SK-N-SH (cell line): ENCODE measurements around the gene PDIK1L. TPM values are rescaled to one million over a fixed set of nuclear protein-coding genes. Genes with fewer than 3 reads are reported as not detected.

Experiments
- CTCF ChIA-PET: fragments of 300-600, 350-600 bp; formaldehyde crosslinking; extraction: SDS; loops from one replicate; lab custom pipeline; 2021; lab: Yijun Ruan, JAX
- POLR2A ChIA-PET: fragments of 350-600 bp; sonication (Branson Sonifier 250); formaldehyde crosslinking; extraction: SDS; loops from one replicate; lab custom pipeline; 2020; ENCODE audit warnings: antibody characterized with exemption, inconsistent platforms; lab: Yijun Ruan, JAX
- DNase-seq: peaks from one replicate; pipeline ENCODE4 v3.0.0; 2012
- H2AFZ ChIP-seq: fragments of 200-600 bp; sonication (generic); 2 replicates; pipeline ENCODE4 v1.8.1; 2016; ENCODE audit warnings: antibody characterized with exemption, mild to moderate bottlenecking, low read depth
- H3F3A ChIP-seq: fragments of 200-600 bp; sonication (generic); replicated peaks from 2 replicates; pipeline ENCODE3; 2016; ENCODE audit warnings: antibody characterized with exemption, mild to moderate bottlenecking; ENCODE audit not compliant: insufficient read depth
- H3K27ac ChIP-seq, 2 experiments: fragments of 200-500 bp in 1 of 2; fragments of 200-600 bp in 1 of 2; sonication (Bioruptor generic) in 1 of 2; sonication (generic), shearing (Covaris generic) in 1 of 2; 2 replicates each; pipeline versions ENCODE4 v1.5.1 to v1.6.1; 2014 to 2016; ENCODE audit warnings: low read depth in 2 of 2, inconsistent platforms in 1 of 2, low read length in 1 of 2, mild to moderate bottlenecking in 1 of 2, mixed read lengths in 1 of 2
- H3K27me3 ChIP-seq: fragments of 200-600 bp; sonication (generic), shearing (Covaris generic); 2 replicates; pipeline ENCODE4 v1.6.1; 2016; ENCODE audit warnings: mixed run types; ENCODE audit not compliant: insufficient read depth
- H3K36me3 ChIP-seq, 2 experiments: fragments of 200-500 bp in 1 of 2; fragments of 200-600 bp in 1 of 2; sonication (Bioruptor generic) in 1 of 2; sonication (generic) in 1 of 2; replicated peaks in 1 of 2; 2 replicates each; pipeline versions ENCODE3 to v1.5.1; 2014 to 2016; ENCODE audit warnings: low read length in 1 of 2, mild to moderate bottlenecking in 1 of 2; ENCODE audit not compliant: insufficient read depth in 2 of 2, control insufficient read depth in 1 of 2
- H3K4me1 ChIP-seq, 2 experiments: fragments of 200-500 bp in 1 of 2; fragments of 200-600 bp in 1 of 2; sonication (Bioruptor generic) in 1 of 2; sonication (generic), shearing (Covaris generic) in 1 of 2; 2 replicates each; pipeline versions ENCODE4 v1.5.1 to v1.6.1; 2014 to 2016; ENCODE audit warnings: low read depth in 1 of 2, low read length in 1 of 2, mixed run types in 1 of 2; ENCODE audit not compliant: insufficient read depth in 2 of 2, control insufficient read depth in 1 of 2
- H3K4me2 ChIP-seq: fragments of 200-600 bp; sonication (generic), shearing (Covaris generic); 2 replicates; pipeline ENCODE4 v1.6.1; 2017; ENCODE audit warnings: mixed run types
- H3K4me3 ChIP-seq, 2 experiments: fragments of 200-500 bp in 1 of 2; fragments of 200-600 bp in 1 of 2; sonication (Bioruptor generic) in 1 of 2; sonication (generic), shearing (Covaris generic) in 1 of 2; 2 replicates each; pipeline versions ENCODE4 v1.5.1 to v1.8.1; 2014 to 2016; ENCODE audit warnings: low read depth in 2 of 2, inconsistent platforms in 1 of 2, low read length in 1 of 2, mild to moderate bottlenecking in 1 of 2, mixed read lengths in 1 of 2, moderate library complexity in 1 of 2
- H3K79me2 ChIP-seq: fragments of 200-600 bp; sonication (generic); 2 replicates; pipeline ENCODE4 v1.8.1; 2017; ENCODE audit warnings: mild to moderate bottlenecking; ENCODE audit not compliant: insufficient read depth
- H3K9ac ChIP-seq: fragments of 200-600 bp; sonication (generic); 2 replicates; pipeline ENCODE4 v1.6.1; 2017; ENCODE audit warnings: mixed run types
- H3K9me2 ChIP-seq: fragments of 200-600 bp; sonication (generic); 2 replicates; pipeline ENCODE4 v1.6.1; 2017; ENCODE audit warnings: mixed run types
- H3K9me3 ChIP-seq: fragments of 200-600 bp; sonication (generic); 2 replicates; pipeline ENCODE4 v1.6.1; 2017; ENCODE audit warnings: mixed run types, mild to moderate bottlenecking, moderate library complexity
- H4K20me1 ChIP-seq: fragments of 200-600 bp; sonication (generic); 2 replicates; pipeline ENCODE4 v1.6.1; 2017; ENCODE audit warnings: mild to moderate bottlenecking, mixed run types; ENCODE audit not compliant: insufficient read depth
- ELF1 ChIP-seq: IDR thresholded peaks from 2 replicates; pipeline ENCODE4 v1.4.0; 2012
- EP300 ChIP-seq, 2 experiments: IDR thresholded peaks; 2 replicates each; pipeline versions ENCODE4 v1.4.0 to v1.6.1; 2012; ENCODE audit warnings: borderline replicate concordance in 1 of 2, low read depth in 1 of 2, low read length in 1 of 2
- FOXM1 ChIP-seq: IDR thresholded peaks from 2 replicates; pipeline ENCODE4 v1.4.0; 2012; ENCODE audit warnings: low read depth, mild to moderate bottlenecking
- GABPA ChIP-seq: IDR thresholded peaks from 2 replicates; pipeline ENCODE4 v1.4.0; 2012; ENCODE audit warnings: low read depth, mild to moderate bottlenecking
- MEF2A ChIP-seq: IDR thresholded peaks from 2 replicates; pipeline ENCODE4 v1.4.0; 2012; ENCODE audit warnings: low read depth, borderline replicate concordance
- MXI1 ChIP-seq: IDR thresholded peaks from 2 replicates; pipeline ENCODE4 v1.6.1; 2012; ENCODE audit warnings: mild to moderate bottlenecking, low read depth, low read length, improper control_type of control experiment
- NFIC ChIP-seq: IDR thresholded peaks from 2 replicates; pipeline ENCODE4 v1.4.0; 2012; ENCODE audit warnings: borderline replicate concordance
- NRF1 ChIP-seq: IDR thresholded peaks from 2 replicates; pipeline ENCODE4 v1.6.1; 2012; ENCODE audit warnings: low read depth, mild to moderate bottlenecking, low read length
- RCOR1 ChIP-seq: fragments of 150-350 bp; IDR thresholded peaks from 2 replicates; pipeline ENCODE4 v1.6.1; 2017; ENCODE audit warnings: antibody characterized with exemption, low read length
- REST ChIP-seq: IDR thresholded peaks from 2 replicates; pipeline ENCODE4 v1.6.1; 2012; ENCODE audit warnings: mild to moderate bottlenecking, low read depth, low read length, moderate library complexity
- RFX5 ChIP-seq: IDR thresholded peaks from 2 replicates; pipeline ENCODE4 v1.6.1; 2012; ENCODE audit warnings: mild to moderate bottlenecking, improper control_type of control experiment, low read length
- RXRA ChIP-seq: IDR thresholded peaks from 2 replicates; pipeline ENCODE4 v1.4.0; 2012; ENCODE audit warnings: low read depth, mild to moderate bottlenecking, borderline replicate concordance
- SIN3A ChIP-seq: IDR thresholded peaks from 2 replicates; pipeline ENCODE4 v1.6.1; 2012; ENCODE audit warnings: low read depth, mild to moderate bottlenecking, low read length, moderate library complexity, borderline replicate concordance
- SMC3 ChIP-seq: IDR thresholded peaks from 2 replicates; pipeline ENCODE4 v1.6.1; 2012; ENCODE audit warnings: low read depth, low read length, improper control_type of control experiment
- TCF12 ChIP-seq: IDR thresholded peaks from 2 replicates; pipeline ENCODE4 v1.4.0; 2012
- YY1 ChIP-seq: IDR thresholded peaks from 2 replicates; pipeline ENCODE4 v1.4.0; 2012; ENCODE audit warnings: low read depth, mild to moderate bottlenecking
- WGBS: methylation state at CpG from one replicate; pipeline ENCODE4 v1.1.6; 2017; ENCODE audit warnings: low lambda C conversion rate; 5-methylcytosine and 5-hydroxymethylcytosine counted together
- polyA plus RNA-seq, 3 experiments: library from polyadenylated mRNA; depleted of rRNA; stranded (reverse); fragments of >200 nt; gene quantifications; 2 replicates each; pipeline ENCODE4 v1.2.3, GENCODE V29; 2012
- TF ChIP-seq, protein P1 (sequence below): IDR thresholded peaks from 2 replicates; pipeline ENCODE4; 2012

PDIK1L gene
- polyA plus RNA-seq, 1 of the 3 experiments (the other 2 are of a cell fraction), result 1.2 TPM

DNA sequence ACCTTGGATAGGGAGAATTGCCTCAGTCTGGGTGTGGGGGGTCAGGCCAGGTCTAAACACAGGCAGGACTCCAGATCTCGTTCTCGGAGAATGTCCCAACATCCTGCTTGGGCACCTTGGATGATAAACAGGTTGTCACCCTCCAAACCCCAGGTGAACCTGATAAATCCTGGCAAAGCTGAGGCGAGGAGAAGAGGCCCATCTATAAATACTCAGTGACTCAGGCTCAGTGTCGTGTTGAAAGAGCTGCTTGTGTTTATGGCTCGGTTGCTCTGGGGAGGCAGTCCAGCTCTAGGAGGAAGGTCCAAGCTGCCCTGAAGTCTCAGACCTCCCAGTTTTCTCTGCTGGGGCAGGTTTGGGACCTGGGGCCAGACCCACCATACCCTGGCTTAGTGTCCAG lies 28.4 kb upstream of the PDIK1L start:
- 39% methylated on average over 5 of the region's 5 CpGs for WGBS
- Histone ChIP-seq H3K9me2 (no peaks in the 10 kb centered on the region), H3K4me2 (no peak overlapping the region), H3K36me3 (no peaks in the 10 kb centered on the region), H4K20me1 (no peaks in the 10 kb centered on the region), H3K9me3 (no peaks in the 10 kb centered on the region), H3K4me3 (no peak overlapping the region), H3K9ac (no peak overlapping the region), H3K27me3 (peaks cover 13% of the 10 kb centered on the region), H3K4me1 (no peaks in the 10 kb centered on the region), H3K27ac (no peak overlapping the region), H3K79me2 (no peaks in the 10 kb centered on the region), H3F3A (no peaks in the 10 kb centered on the region), H2AFZ (no peak overlapping the region)
- TF ChIP-seq YY1 (no peak), RFX5 (no peak), GABPA (no peak), ELF1 (no peak), RCOR1 (no peak), RXRA (no peak), SMC3 (no peak), NFIC (no peak), TCF12 (no peak), NRF1 (no peak), MXI1 (no peak), EP300 (IDR thresholded peaks at IDR 0.05; ENCODE audit: borderline replicate concordance in 1 of 2, low read depth in 1 of 2, low read length in 1 of 2) (no peak), FOXM1 (no peak), MEF2A (no peak), REST (no peak), SIN3A (no peak)
- TF ChIP-seq, protein P1, sequence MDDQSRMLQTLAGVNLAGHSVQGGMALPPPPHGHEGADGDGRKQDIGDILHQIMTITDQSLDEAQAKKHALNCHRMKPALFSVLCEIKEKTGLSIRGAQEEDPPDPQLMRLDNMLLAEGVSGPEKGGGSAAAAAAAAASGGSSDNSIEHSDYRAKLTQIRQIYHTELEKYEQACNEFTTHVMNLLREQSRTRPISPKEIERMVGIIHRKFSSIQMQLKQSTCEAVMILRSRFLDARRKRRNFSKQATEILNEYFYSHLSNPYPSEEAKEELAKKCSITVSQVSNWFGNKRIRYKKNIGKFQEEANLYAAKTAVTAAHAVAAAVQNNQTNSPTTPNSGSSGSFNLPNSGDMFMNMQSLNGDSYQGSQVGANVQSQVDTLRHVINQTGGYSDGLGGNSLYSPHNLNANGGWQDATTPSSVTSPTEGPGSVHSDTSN, result no peak
- no peak for DNase-seq
- CTCF ChIA-PET, result interaction anchor here (1.0 to 1.6 kb wide), 3 partner anchors 39 to 62 kb away, joined by 3 to 7 read pairs (median 3); no protein-coding TSS in a partner anchor
- POLR2A ChIA-PET, result no interaction called here
